Upper lobe of left lung (tissue), 6 donors: ENCODE data around the gene RAG2. TPM values are rescaled to one million over a fixed set of nuclear protein-coding genes. Genes with fewer than 3 reads are reported as not detected.

Experiments
- ATAC-seq, 2 donors: fragments of 200-7000 bp; cut with Tn5 transposase; one replicate each; pipeline ENCODE4 v1.9.1; 2022; ENCODE audit warnings: mild to moderate bottlenecking in 2 of 2, moderate library complexity in 2 of 2; ENCODE audit not compliant: low FRiP score in 2 of 2
- DNase-seq, 2 donors: peaks; one replicate each; pipeline ENCODE4 v3.0.0-alpha.2; 2019 to 2020
- H3K27ac ChIP-seq, 4 donors: fragments of 200-600 bp; sonication (generic); one replicate each; pipeline ENCODE4 v1.5.1; 2016 to 2019
- H3K27me3 ChIP-seq, 4 donors: fragments of 200-600 bp; sonication (generic); one replicate each; pipeline ENCODE4 v1.5.1; 2017 to 2019
- H3K36me3 ChIP-seq, 4 donors: fragments of 200-600 bp; sonication (generic); one replicate each; pipeline ENCODE4 v1.5.1; 2016 to 2019
- H3K4me1 ChIP-seq, 4 donors: fragments of 200-600 bp; sonication (generic); one replicate each; pipeline ENCODE4 v1.5.1; 2018 to 2019
- H3K4me3 ChIP-seq, 4 donors: fragments of 200-600 bp; sonication (generic); one replicate each; pipeline ENCODE4 v1.5.1; 2017 to 2019; ENCODE audit warnings: mild to moderate bottlenecking in 2 of 4, moderate library complexity in 1 of 4
- H3K9me3 ChIP-seq, 4 donors: fragments of 200-600 bp; sonication (generic); one replicate each; pipeline ENCODE4 v1.5.1; 2018 to 2019
- CTCF ChIP-seq, 6 experiments: fragments of 450-650 bp in 4 of 6; fragments of 200-600 bp in 2 of 6; sonication (generic) in 2 of 6; IDR thresholded peaks; one replicate each; pipeline ENCODE4 v1.5.1; 2016 to 2019; ENCODE audit warnings: antibody characterized with exemption in 6 of 6
- EP300 ChIP-seq, 4 donors: sonication (generic); formaldehyde crosslinking; IDR thresholded peaks; one replicate each; pipeline ENCODE4 v1.5.1; 2017; ENCODE audit warnings: antibody characterized with exemption in 4 of 4, control low read depth in 2 of 4
- POLR2A ChIP-seq, 4 donors: fragments of 450-650 bp; IDR thresholded peaks; one replicate each; pipeline ENCODE4 v1.5.1; 2016 to 2017; ENCODE audit warnings: antibody characterized with exemption in 4 of 4, mild to moderate bottlenecking in 2 of 4
- POLR2AphosphoS5 ChIP-seq, 2 donors: sonication (generic); formaldehyde crosslinking; IDR thresholded peaks; one replicate each; pipeline ENCODE4 v1.5.1; 2017; ENCODE audit warnings: antibody characterized with exemption in 2 of 2
- WGBS, 2 donors: methylation state at CpG; one replicate each; pipeline ENCODE4 v1.1.5; 2017 to 2018; 5-methylcytosine and 5-hydroxymethylcytosine counted together
- total RNA-seq, 6 donors: library from RNA; depleted of rRNA in 4 of 6; stranded (reverse); fragments of >200 nt in 4 of 6; gene quantifications; one replicate each; pipeline versions ENCODE4 v1.1.0 to v1.2.1, GENCODE V29; 2016 to 2021
- donor health status: DM: no; HTN: no; CAD: no; lungs with moderate emphysema.
- donor health status: DM: no; HTN: yes; CAD: no; lungs with severe emphysema.

Gene RAG2
- total RNA-seq, 6 donors from 2014 or later: not detected

- no peaks in the 10 kb centered on the region for H3K27me3 ChIP-seq
- peaks cover 0 to 8% (median 4%) of the 10 kb centered on the region in 4 donors for H3K4me1 ChIP-seq
- 39 to 49% methylated on average over 4 of the region's 4 CpGs for WGBS, 2 donors
- no peaks in the 10 kb centered on the region for H3K9me3 ChIP-seq
- no peak for ATAC-seq
- TF ChIP-seq POLR2AphosphoS5 (IDR thresholded peaks at IDR 0.05): no peak
- no peak for TF ChIP-seq POLR2A (IDR thresholded peaks at IDR 0.05)
- no peak for TF ChIP-seq EP300 (IDR thresholded peaks at IDR 0.05)
- TF ChIP-seq CTCF (IDR thresholded peaks at IDR 0.05): no peak
- H3K27ac ChIP-seq: no peak overlapping the region
- H3K4me3 ChIP-seq: no peak overlapping the region
- no peak for DNase-seq
- no peaks in the 10 kb centered on the region for H3K36me3 ChIP-seq
Measured at GRCh38 chr11:36590513-36590912, 7.5 kb downstream of the RAG2 start.

- no peaks in the 10 kb centered on the region for H3K9me3 ChIP-seq
- TF ChIP-seq POLR2A (IDR thresholded peaks at IDR 0.05) (no peak), POLR2AphosphoS5 (IDR thresholded peaks at IDR 0.05) (no peak), EP300 (IDR thresholded peaks at IDR 0.05) (no peak), CTCF (IDR thresholded peaks at IDR 0.05) (no peak)
- H3K27ac ChIP-seq: no peak overlapping the region
- DNase-seq: no peak
- H3K4me1 ChIP-seq: no peaks in the 10 kb centered on the region
- WGBS, 2 donors: 37 to 48% methylated on average over 1 of the region's 1 CpG
- no peaks in the 10 kb centered on the region for H3K27me3 ChIP-seq
- no peaks in the 10 kb centered on the region for H3K36me3 ChIP-seq
- no peak for ATAC-seq
- no peak overlapping the region for H3K4me3 ChIP-seq
Measured at GRCh38 chr11:36588099-36588498, 9.9 kb downstream of the RAG2 start.

GRCh38 chr11:36586543-36586942 is 11.5 kb downstream of the RAG2 start:
- H3K27ac ChIP-seq: no peak overlapping the region
- no peak for DNase-seq
- TF ChIP-seq POLR2AphosphoS5 (IDR thresholded peaks at IDR 0.05) (no peak), CTCF (IDR thresholded peaks at IDR 0.05) (no peak), EP300 (IDR thresholded peaks at IDR 0.05) (no peak), POLR2A (IDR thresholded peaks at IDR 0.05) (no peak)
- no peaks in the 10 kb centered on the region for H3K4me1 ChIP-seq
- no peaks in the 10 kb centered on the region for H3K27me3 ChIP-seq
- ATAC-seq: no peak
- no peaks in the 10 kb centered on the region for H3K36me3 ChIP-seq
- H3K9me3 ChIP-seq: peaks cover 0 to 3% (median 0%) of the 10 kb centered on the region in 4 donors
- H3K4me3 ChIP-seq: no peak overlapping the region

- Histone ChIP-seq H3K36me3 (no peaks in the 10 kb centered on the region), H3K4me3 (no peak overlapping the region), H3K27ac (no peak overlapping the region), H3K9me3 (peaks cover 0 to 4% (median 0%) of the 10 kb centered on the region in 4 donors), H3K4me1 (no peaks in the 10 kb centered on the region), H3K27me3 (no peaks in the 10 kb centered on the region)
- TF ChIP-seq POLR2A (IDR thresholded peaks at IDR 0.05) (no peak), CTCF (IDR thresholded peaks at IDR 0.05) (no peak), EP300 (IDR thresholded peaks at IDR 0.05) (no peak), POLR2AphosphoS5 (IDR thresholded peaks at IDR 0.05) (no peak)
- 60 to 73% methylated on average over 3 of the region's 3 CpGs for WGBS, 2 donors
- no peak for ATAC-seq
- no peak for DNase-seq
Measured at GRCh38 chr11:36583667-36584066, 14.4 kb downstream of the RAG2 start.

GRCh38 chr11:36581536-36581935 is 16.5 kb downstream of the RAG2 start:
- no peaks in the 10 kb centered on the region for H3K27me3 ChIP-seq
- no peak overlapping the region for H3K27ac ChIP-seq
- TF ChIP-seq EP300 (IDR thresholded peaks at IDR 0.05): no peak
- WGBS, 2 donors: 68 to 70% methylated on average over 2 of the region's 2 CpGs
- H3K9me3 ChIP-seq: peaks cover 0 to 4% (median 0%) of the 10 kb centered on the region in 4 donors
- H3K4me1 ChIP-seq: no peaks in the 10 kb centered on the region
- no peaks in the 10 kb centered on the region for H3K36me3 ChIP-seq
- no peak for ATAC-seq
- no peak for DNase-seq
- no peak overlapping the region for H3K4me3 ChIP-seq
